A673 (cell line): Measurements from ENCODE around the gene PALM2AKAP2. TPM values are rescaled to one million over a fixed set of nuclear protein-coding genes. Genes with fewer than 3 reads are reported as not detected.

Experiments used
- BruUV-seq: library from RNA; stranded (reverse); fragments of 400-500 nt; replicated peaks from 2 replicates; lab custom pipeline; 2021; lab: Mats Ljungman, UMichigan
- CTCF ChIA-PET: fragments of 300-600 bp; sonication (Branson Sonifier 250); formaldehyde crosslinking; loops from one replicate; lab custom pipeline; 2022; ENCODE audit warnings: antibody characterized with exemption; lab: Charles Lee
- POLR2A ChIA-PET: fragments of 300-600 bp; sonication (Branson Sonifier 250); formaldehyde crosslinking; loops from one replicate; lab custom pipeline; 2022; ENCODE audit warnings: antibody characterized with exemption; ENCODE audit not compliant: low non-redundant PET; lab: Charles Lee
- DNase-seq: peaks from one replicate; pipeline ENCODE4 v3.0.0-alpha.2; 2015; ENCODE audit warnings: low spot score
- H3K27ac ChIP-seq: fragments of 200-600 bp; sonication (generic); 2 replicates; pipeline ENCODE4 v1.5.1; 2016; ENCODE audit warnings: mixed run types, low read depth, mild to moderate bottlenecking, mixed read lengths, antibody characterized with exemption, low read length; ENCODE audit not compliant: poor library complexity, severe bottlenecking
- H3K27me3 ChIP-seq: fragments of 200-600 bp; sonication (generic); replicated peaks from 2 replicates; pipeline ENCODE4 v1.6.1; 2017; ENCODE audit warnings: mixed run types, low read depth, mild to moderate bottlenecking, mixed read lengths, antibody characterized with exemption, low read length; ENCODE audit not compliant: insufficient read depth, poor library complexity
- H3K36me3 ChIP-seq: fragments of 200-600 bp; sonication (generic); 2 replicates; pipeline ENCODE4 v1.6.1; 2016; ENCODE audit warnings: mixed run types, mild to moderate bottlenecking, mixed read lengths, antibody characterized with exemption, low read length; ENCODE audit not compliant: insufficient read depth, poor library complexity, severe bottlenecking
- H3K4me1 ChIP-seq: fragments of 200-600 bp; sonication (generic); 2 replicates; pipeline ENCODE4 v1.6.1; 2017; ENCODE audit warnings: mixed run types, mild to moderate bottlenecking, mixed read lengths, antibody characterized with exemption, low read length; ENCODE audit not compliant: insufficient read depth, poor library complexity, severe bottlenecking
- H3K4me3 ChIP-seq: fragments of 200-600 bp; sonication (generic); 2 replicates; pipeline ENCODE4 v1.5.1; 2016; ENCODE audit warnings: low read depth, mixed run types, mild to moderate bottlenecking, mixed read lengths, low read length; ENCODE audit not compliant: poor library complexity, severe bottlenecking
- H3K9me3 ChIP-seq: fragments of 200-600 bp; sonication (generic); 2 replicates; pipeline ENCODE4 v1.6.1; 2016; ENCODE audit warnings: mixed run types, low read depth, mild to moderate bottlenecking, mixed read lengths, antibody characterized with exemption, low read length; ENCODE audit not compliant: poor library complexity, severe bottlenecking
- CTCF ChIP-seq: fragments of 300-800, 200-600 bp; sonication (generic); conservative IDR thresholded peaks from 2 replicates; pipeline ENCODE4 v1.5.1; 2017; ENCODE audit warnings: low read depth, mild to moderate bottlenecking, antibody characterized with exemption, low read length, moderate library complexity, mixed read lengths
- EZH2 ChIP-seq: fragments of 200-600 bp; sonication (generic); IDR thresholded peaks from 2 replicates; pipeline ENCODE4 v1.6.1; 2017; ENCODE audit warnings: borderline replicate concordance, low read depth, mild to moderate bottlenecking, mixed read lengths, antibody characterized with exemption, low read length; ENCODE audit not compliant: poor library complexity, severe bottlenecking
- intact Hi-C: fragments of 100-400 bp; cut with micrococcal nuclease; formaldehyde crosslinking; loops from one replicate; pipeline ENCODE4 v1.10.0; 2022; ENCODE audit not compliant: unreplicated experiment
- total RNA-seq: library from RNA; stranded (reverse); gene quantifications from 2 replicates; pipeline ENCODE4 v1.2.3, GENCODE V29; 2021

Gene PALM2AKAP2
- total RNA-seq, 1 experiment from 2014 or later, result 5.0 TPM

- Histone ChIP-seq H3K4me3 (no peak overlapping the region), H3K9me3 (no peaks in the 10 kb centered on the region), H3K27ac (no peak overlapping the region), H3K36me3 (no peaks in the 10 kb centered on the region), H3K4me1 (no peaks in the 10 kb centered on the region), H3K27me3 (no peaks in the 10 kb centered on the region)
- BruUV-seq, result no TSS peak
- intact Hi-C loops, result no loop called here
- TF ChIP-seq CTCF, result no peak
- TF ChIP-seq EZH2, result no peak
- ChIA-PET CTCF (no interaction called here), POLR2A (no interaction called here)
- DNase-seq, result no peak
Measured at GRCh38 chr9:109795613-109796012, 15.6 kb downstream of the PALM2AKAP2 start.

GRCh38 chr9:109796078-109796477 lies 16.1 kb downstream of the PALM2AKAP2 start:
- Histone ChIP-seq H3K27ac (no peak overlapping the region), H3K4me3 (no peak overlapping the region), H3K9me3 (no peaks in the 10 kb centered on the region), H3K36me3 (no peaks in the 10 kb centered on the region), H3K4me1 (no peaks in the 10 kb centered on the region), H3K27me3 (no peaks in the 10 kb centered on the region)
- ChIA-PET CTCF (no interaction called here), POLR2A (no interaction called here)
- DNase-seq, result no peak
- BruUV-seq, result no TSS peak
- no peak for TF ChIP-seq CTCF
- TF ChIP-seq EZH2, result no peak
- intact Hi-C loops, result no loop called here

DNA sequence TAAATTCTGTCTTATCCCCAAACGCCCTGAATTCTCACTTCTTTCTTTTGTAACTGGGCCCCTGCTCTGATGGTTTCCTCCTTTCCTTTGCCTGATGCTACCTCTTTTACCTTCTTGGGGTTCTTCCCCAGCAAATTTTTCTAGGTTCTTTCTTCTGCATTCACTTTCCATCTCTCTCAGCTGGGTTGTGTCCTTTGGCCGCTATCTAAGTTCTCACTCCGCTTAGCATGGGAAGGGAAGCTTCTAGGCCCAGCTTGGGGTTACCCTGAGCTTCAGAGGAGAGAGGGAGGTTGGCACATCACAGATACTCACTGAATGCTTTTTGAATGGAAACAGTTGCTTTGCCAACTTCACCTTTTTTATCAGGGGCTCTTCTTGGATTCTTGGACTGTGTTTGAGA lies 17.0 kb downstream of the PALM2AKAP2 start:
- no TSS peak for BruUV-seq
- no peak overlapping the region for H3K4me3 ChIP-seq
- intact Hi-C loops, result no loop called here
- TF ChIP-seq EZH2 (no peak), CTCF (no peak)
- no peaks in the 10 kb centered on the region for H3K27me3 ChIP-seq
- CTCF ChIA-PET, result no interaction called here
- no peaks in the 10 kb centered on the region for H3K9me3 ChIP-seq
- DNase-seq, result no peak
- no peaks in the 10 kb centered on the region for H3K4me1 ChIP-seq
- H3K36me3 ChIP-seq, result no peaks in the 10 kb centered on the region
- POLR2A ChIA-PET, result no interaction called here
- no peak overlapping the region for H3K27ac ChIP-seq
